WI38 (cell line): ENCODE results near the gene SUPT20HL2.

Source experiments
- H3K4me3 ChIP-seq: 2 replicates; pipeline ENCODE4 v1.5.1; 2011; ENCODE audit warnings: low read depth, mild to moderate bottlenecking, control low read depth, low read length
- TF ChIP-seq, protein P1 (sequence below): IDR thresholded peaks from 2 replicates; pipeline ENCODE4 v1.5.1; 2012; ENCODE audit warnings: low read depth, mild to moderate bottlenecking, control low read depth, low read length

SUPT20HL2 gene

DNA sequence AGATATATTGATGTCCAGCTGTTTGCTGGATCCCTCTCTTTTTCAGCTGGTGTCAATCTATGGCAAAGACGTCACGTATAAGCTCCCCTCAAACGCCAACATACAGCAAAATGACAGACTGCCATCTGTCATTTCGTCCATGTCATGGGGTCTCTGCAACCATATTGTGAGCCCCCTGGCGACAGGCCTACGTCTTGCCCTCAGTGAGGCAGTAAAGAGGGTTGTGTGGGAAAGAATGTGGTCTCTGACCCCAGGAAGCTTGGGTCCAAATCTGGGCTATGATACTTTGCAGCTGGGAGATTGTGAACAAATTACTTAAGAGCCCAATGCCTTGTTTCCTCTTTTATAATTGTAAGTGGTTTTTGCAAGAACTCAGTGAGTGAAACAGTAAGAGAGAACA, 7.4 kb downstream of the SUPT20HL2 start:
- TF ChIP-seq, protein P1, sequence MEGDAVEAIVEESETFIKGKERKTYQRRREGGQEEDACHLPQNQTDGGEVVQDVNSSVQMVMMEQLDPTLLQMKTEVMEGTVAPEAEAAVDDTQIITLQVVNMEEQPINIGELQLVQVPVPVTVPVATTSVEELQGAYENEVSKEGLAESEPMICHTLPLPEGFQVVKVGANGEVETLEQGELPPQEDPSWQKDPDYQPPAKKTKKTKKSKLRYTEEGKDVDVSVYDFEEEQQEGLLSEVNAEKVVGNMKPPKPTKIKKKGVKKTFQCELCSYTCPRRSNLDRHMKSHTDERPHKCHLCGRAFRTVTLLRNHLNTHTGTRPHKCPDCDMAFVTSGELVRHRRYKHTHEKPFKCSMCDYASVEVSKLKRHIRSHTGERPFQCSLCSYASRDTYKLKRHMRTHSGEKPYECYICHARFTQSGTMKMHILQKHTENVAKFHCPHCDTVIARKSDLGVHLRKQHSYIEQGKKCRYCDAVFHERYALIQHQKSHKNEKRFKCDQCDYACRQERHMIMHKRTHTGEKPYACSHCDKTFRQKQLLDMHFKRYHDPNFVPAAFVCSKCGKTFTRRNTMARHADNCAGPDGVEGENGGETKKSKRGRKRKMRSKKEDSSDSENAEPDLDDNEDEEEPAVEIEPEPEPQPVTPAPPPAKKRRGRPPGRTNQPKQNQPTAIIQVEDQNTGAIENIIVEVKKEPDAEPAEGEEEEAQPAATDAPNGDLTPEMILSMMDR = no peak
- H3K4me3 ChIP-seq = no peak overlapping the region

DNA sequence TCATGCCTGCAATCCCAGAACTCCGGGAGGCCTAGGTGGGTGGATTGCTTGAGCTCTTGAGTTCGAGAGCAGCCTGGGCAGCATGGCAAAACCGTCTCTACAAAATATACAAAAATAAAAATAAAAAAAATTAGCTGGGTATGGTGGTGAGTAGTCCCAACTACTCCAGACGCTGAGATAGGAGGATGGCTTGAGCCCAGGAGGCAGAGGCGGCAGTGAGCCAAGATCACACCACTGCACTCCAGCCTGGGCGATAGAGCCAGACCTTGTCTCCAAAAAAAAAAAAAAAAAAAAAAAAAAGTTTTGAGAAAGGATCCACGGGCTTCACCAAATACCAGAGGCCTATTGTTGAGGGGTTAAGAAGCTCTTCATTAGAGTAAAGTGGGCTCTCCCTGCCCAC, 8.0 kb downstream of the SUPT20HL2 start:
- H3K4me3 ChIP-seq = no peak overlapping the region
- TF ChIP-seq, protein P1 = no peak

DNA sequence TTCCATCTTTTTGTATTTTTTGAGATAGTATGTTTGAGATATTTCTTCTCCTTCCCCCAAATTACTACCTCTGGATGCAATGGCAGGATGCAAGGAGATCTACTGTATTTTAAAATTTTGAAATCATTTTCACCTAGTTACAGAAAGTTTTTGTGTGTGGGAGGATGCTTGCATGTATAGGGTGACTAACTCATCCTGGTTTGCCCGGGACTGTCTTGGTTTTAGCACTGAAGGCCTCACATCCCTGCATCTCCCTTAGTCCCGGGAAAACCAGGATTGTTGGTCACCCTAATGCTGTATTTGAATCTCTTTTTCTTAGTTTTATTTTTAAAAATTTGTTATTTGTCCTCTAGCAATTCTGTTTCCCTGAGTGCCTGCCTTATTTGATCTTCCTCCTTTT, 12.1 kb downstream of the SUPT20HL2 start:
- TF ChIP-seq, protein P1 = no peak
- H3K4me3 ChIP-seq = no peak overlapping the region

DNA sequence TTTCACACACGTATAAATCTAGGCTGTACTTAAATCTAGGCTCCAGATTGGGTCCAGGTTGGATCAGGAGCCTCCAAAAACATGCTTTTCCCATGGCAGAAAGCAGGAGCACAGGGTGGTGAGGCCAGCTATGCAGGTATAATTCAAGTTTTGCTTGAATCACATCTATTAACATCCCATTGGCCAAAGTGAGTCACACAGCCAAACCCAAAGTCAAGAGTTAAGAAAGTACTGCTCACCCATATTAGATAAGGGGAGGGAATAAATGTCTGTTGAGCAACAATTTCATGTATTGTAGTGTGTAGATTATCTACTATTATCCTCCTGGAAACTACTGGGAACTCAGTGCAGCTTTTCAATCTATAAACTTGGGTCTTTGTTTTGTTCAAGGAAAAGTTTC, 12.8 kb downstream of the SUPT20HL2 start:
- TF ChIP-seq, protein P1 = no peak
- no peak overlapping the region for H3K4me3 ChIP-seq

DNA sequence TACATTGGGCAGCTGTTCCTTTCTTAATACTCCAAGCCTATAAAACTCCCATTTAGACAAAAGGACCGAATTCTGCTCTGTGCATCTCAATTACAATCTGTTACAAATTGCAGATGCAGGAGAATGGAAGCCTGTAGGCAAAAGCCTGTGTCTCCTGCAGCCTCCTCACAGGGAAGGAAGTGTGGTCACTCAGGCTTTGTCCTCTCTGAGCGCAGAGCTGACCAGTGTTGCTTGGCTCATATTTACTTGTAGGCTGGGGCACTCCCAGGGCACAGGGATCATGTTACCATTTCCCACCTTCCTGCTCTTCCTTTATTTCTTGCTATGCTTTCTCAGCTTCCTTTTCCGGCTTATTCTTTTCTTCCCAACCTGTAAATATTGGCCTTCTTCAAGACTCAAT, 15.7 kb downstream of the SUPT20HL2 start:
- H3K4me3 ChIP-seq = no peak overlapping the region
- TF ChIP-seq, protein P1 = no peak

DNA sequence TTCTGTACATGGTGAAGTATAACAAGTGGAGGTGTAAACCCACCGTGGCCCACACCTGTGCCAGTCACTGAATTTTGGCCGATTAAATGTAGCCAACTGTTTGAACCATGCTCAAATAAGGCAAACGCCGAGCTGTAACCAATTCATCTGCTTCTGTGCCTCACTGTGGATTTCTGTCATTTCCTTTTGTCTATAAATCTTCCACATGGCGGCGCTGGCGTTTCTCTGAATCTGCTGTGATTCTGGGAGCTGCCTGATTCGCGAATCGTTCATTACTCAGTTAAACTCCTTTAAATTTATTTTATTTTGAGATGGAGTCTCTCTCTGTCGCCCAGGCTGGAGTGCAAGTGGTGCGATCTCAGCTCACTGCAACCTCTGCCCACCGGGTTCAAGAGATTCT, 19.2 kb downstream of the SUPT20HL2 start:
- no peak overlapping the region for H3K4me3 ChIP-seq
- TF ChIP-seq, protein P1 = no peak

DNA sequence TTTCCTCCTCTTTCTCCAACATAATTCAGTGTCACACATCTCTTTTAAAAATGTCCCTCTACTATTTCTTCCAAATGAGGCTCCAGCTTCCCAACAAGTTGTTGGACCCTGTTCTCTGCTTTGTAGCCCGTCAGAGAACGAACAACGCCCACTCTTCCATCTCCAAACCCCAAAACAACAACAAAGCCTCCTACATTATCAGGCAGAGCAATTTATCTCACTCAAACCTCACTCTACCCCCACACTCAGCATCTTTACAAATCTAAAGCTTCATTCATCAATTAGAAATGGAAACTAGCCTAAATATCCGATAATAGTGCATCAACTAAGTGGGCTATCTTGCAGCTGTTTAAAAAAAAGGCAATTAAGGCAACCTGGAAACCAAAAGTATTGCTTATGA, 20.5 kb downstream of the SUPT20HL2 start:
- H3K4me3 ChIP-seq = no peak overlapping the region
- TF ChIP-seq, protein P1 = no peak
